Astrocyte (in vitro differentiated cells and primary cell): ENCODE data around the gene PSPH. TPM values are rescaled to one million over a fixed set of nuclear protein-coding genes. Genes with fewer than 3 reads are reported as not detected.

Experiments used
- DNase-seq: peaks from one replicate; pipeline ENCODE4 v3.0.0-alpha.2; 2010; ENCODE audit warnings: low read depth
- FAIRE-seq: peaks from 2 replicates; lab custom pipeline; 2011; peaks lifted over from hg19 to GRCh38; lab: Jason Lieb, UNC
- H2AFZ ChIP-seq: 2 replicates; pipeline ENCODE4 v1.6.0; 2012; ENCODE audit warnings: low read depth, low read length, inconsistent platforms
- H3K27ac ChIP-seq: 2 replicates; pipeline ENCODE4 v1.5.1; 2011; ENCODE audit warnings: low read depth, low read length, inconsistent platforms
- H3K27me3 ChIP-seq: 2 replicates; pipeline ENCODE4 v1.6.0; 2011; ENCODE audit warnings: low read length, inconsistent platforms; ENCODE audit not compliant: insufficient read depth
- H3K36me3 ChIP-seq: 2 replicates; pipeline ENCODE4 v1.5.1; 2011; ENCODE audit warnings: low read length, inconsistent platforms; ENCODE audit not compliant: insufficient read depth
- H3K4me1 ChIP-seq: 2 replicates; pipeline ENCODE4 v1.5.1; 2011; ENCODE audit warnings: low read length, inconsistent platforms; ENCODE audit not compliant: insufficient read depth
- H3K4me2 ChIP-seq: 2 replicates; pipeline ENCODE4 v1.6.0; 2012; ENCODE audit warnings: low read length, inconsistent platforms
- H3K4me3 ChIP-seq: 2 replicates; pipeline ENCODE4 v1.5.1; 2011; ENCODE audit warnings: low read depth, mild to moderate bottlenecking, low read length, inconsistent platforms; ENCODE audit not compliant: insufficient read depth
- H3K79me2 ChIP-seq: 2 replicates; pipeline ENCODE4 v1.6.0; 2012; ENCODE audit warnings: mild to moderate bottlenecking, low read length, inconsistent platforms; ENCODE audit not compliant: insufficient read depth
- H3K9ac ChIP-seq: 2 replicates; pipeline ENCODE4 v1.6.0; 2012; ENCODE audit warnings: mild to moderate bottlenecking, low read length, inconsistent platforms
- H3K9me3 ChIP-seq: 2 replicates; pipeline ENCODE4 v1.5.1; 2012; ENCODE audit warnings: low read depth, mild to moderate bottlenecking, low read length, inconsistent platforms; ENCODE audit not compliant: insufficient read depth
- H4K20me1 ChIP-seq: 2 replicates; pipeline ENCODE4 v1.6.0; 2012; ENCODE audit warnings: low read length, inconsistent platforms; ENCODE audit not compliant: insufficient read depth
- H3K27ac Mint-ChIP-seq: one replicate; pipeline ENCODE4 v1.8.0; 2021; ENCODE audit warnings: mild to moderate bottlenecking, mixed read lengths; ENCODE audit not compliant: unreplicated experiment
- H3K27me3 Mint-ChIP-seq: one replicate; pipeline ENCODE4 v1.8.0; 2021; ENCODE audit warnings: low read depth, mixed read lengths; ENCODE audit not compliant: unreplicated experiment
- H3K36me3 Mint-ChIP-seq: one replicate; pipeline ENCODE4 v1.8.0; 2021; ENCODE audit warnings: low read depth, mixed read lengths; ENCODE audit not compliant: unreplicated experiment
- H3K4me1 Mint-ChIP-seq: one replicate; pipeline ENCODE4 v1.8.0; 2021; ENCODE audit warnings: low read depth, mixed read lengths; ENCODE audit not compliant: unreplicated experiment
- H3K4me3 Mint-ChIP-seq: one replicate; pipeline ENCODE4 v1.8.0; 2021; ENCODE audit warnings: mild to moderate bottlenecking, moderate library complexity, mixed read lengths; ENCODE audit not compliant: unreplicated experiment
- H3K9me3 Mint-ChIP-seq: one replicate; pipeline ENCODE4 v1.8.0; 2021; ENCODE audit warnings: mild to moderate bottlenecking, mixed read lengths; ENCODE audit not compliant: unreplicated experiment
- EZH2 ChIP-seq: IDR thresholded peaks from 2 replicates; pipeline ENCODE4 v1.6.1; 2012; ENCODE audit warnings: mild to moderate bottlenecking, low read length, inconsistent platforms; ENCODE audit not compliant: insufficient read depth
- total RNA-seq: library from RNA; stranded (reverse); gene quantifications from 2 replicates; pipeline ENCODE4 v1.2.1, GENCODE V29; 2021
- TF ChIP-seq, protein P1 (sequence below): IDR thresholded peaks from 2 replicates; pipeline ENCODE4 v1.5.1; 2011; ENCODE audit warnings: low read depth, mild to moderate bottlenecking, inconsistent platforms, low read length, moderate library complexity; ENCODE audit not compliant: insufficient read depth

Gene PSPH
- total RNA-seq, 1 donor from 2014 or later, result 72.7 TPM

DNA sequence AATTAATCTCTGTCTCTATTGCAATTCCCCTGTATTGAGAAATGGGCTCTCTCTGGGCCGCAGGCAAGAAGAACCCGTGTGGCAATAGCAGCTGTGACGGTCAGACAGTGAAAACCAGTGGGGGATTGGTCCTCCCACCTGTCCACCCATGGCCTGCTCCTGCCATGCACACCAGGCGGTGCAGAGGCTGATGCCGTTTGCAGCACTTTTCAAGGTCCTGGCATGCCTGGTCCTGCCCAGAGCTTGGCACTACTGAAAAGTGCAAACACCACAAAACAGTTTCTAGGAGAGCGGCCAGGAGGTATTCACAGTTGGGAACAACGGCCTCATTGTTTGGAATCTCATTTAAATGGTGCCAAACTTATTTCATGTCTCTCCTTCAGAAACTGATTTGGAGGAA, 41.5 kb downstream of the PSPH start:
- H3K4me3 Mint-ChIP-seq, result no peak overlapping the region
- H3K9ac ChIP-seq, result no peak overlapping the region

DNA sequence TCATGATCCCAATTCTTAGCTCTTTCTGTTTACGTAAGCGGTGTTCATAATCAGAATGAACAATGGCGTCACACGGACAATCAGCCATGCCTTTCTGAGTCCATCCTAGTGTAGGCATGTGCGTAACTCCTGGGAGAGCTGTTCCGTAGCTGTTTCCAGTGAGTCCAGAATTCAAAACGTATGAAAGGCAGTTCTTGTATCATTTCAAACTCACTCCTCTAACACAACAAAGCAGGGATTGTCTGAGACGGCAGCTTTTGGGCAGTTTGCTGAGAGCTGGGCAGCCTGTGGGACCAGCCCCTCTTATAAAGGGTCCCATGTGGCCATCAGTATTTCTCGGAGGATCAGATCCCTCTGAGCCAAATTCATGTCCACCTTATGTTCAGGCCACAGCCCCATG, 43.4 kb downstream of the PSPH start:
- Histone ChIP-seq H3K4me2 (no peak overlapping the region), H4K20me1 (no peaks in the 10 kb centered on the region), H2AFZ (no peak overlapping the region), H3K4me1 (no peaks in the 10 kb centered on the region), H3K4me3 (no peak overlapping the region), H3K27ac (no peak overlapping the region), H3K79me2 (no peaks in the 10 kb centered on the region), H3K27me3 (no peaks in the 10 kb centered on the region), H3K36me3 (no peaks in the 10 kb centered on the region), H3K9me3 (no peaks in the 10 kb centered on the region), H3K9ac (no peak overlapping the region)
- H3K9me3 Mint-ChIP-seq, result no peaks in the 10 kb centered on the region
- peaks cover 8% of the 10 kb centered on the region for H3K4me1 Mint-ChIP-seq
- H3K27me3 Mint-ChIP-seq, result no peaks in the 10 kb centered on the region
- H3K27ac Mint-ChIP-seq, result no peak overlapping the region
- TF ChIP-seq, protein P1, sequence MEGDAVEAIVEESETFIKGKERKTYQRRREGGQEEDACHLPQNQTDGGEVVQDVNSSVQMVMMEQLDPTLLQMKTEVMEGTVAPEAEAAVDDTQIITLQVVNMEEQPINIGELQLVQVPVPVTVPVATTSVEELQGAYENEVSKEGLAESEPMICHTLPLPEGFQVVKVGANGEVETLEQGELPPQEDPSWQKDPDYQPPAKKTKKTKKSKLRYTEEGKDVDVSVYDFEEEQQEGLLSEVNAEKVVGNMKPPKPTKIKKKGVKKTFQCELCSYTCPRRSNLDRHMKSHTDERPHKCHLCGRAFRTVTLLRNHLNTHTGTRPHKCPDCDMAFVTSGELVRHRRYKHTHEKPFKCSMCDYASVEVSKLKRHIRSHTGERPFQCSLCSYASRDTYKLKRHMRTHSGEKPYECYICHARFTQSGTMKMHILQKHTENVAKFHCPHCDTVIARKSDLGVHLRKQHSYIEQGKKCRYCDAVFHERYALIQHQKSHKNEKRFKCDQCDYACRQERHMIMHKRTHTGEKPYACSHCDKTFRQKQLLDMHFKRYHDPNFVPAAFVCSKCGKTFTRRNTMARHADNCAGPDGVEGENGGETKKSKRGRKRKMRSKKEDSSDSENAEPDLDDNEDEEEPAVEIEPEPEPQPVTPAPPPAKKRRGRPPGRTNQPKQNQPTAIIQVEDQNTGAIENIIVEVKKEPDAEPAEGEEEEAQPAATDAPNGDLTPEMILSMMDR, result no peak
- no peak for TF ChIP-seq EZH2
- DNase-seq (no peak), FAIRE-seq (no peak)
- no peak overlapping the region for H3K4me3 Mint-ChIP-seq
- peaks cover 8% of the 10 kb centered on the region for H3K36me3 Mint-ChIP-seq

More for the DNA sequence above, 41.5 kb downstream of the PSPH start:
- no peaks in the 10 kb centered on the region for H3K9me3 Mint-ChIP-seq
- Histone ChIP-seq H4K20me1 (no peaks in the 10 kb centered on the region), H2AFZ (no peak overlapping the region), H3K79me2 (no peaks in the 10 kb centered on the region), H3K4me3 (no peak overlapping the region), H3K4me1 (no peaks in the 10 kb centered on the region), H3K27me3 (no peaks in the 10 kb centered on the region), H3K4me2 (no peak overlapping the region), H3K27ac (no peak overlapping the region), H3K36me3 (peaks cover 4% of the 10 kb centered on the region), H3K9me3 (no peaks in the 10 kb centered on the region)
- FAIRE-seq (no peak), DNase-seq (peak; percentile 28)
- TF ChIP-seq EZH2, result no peak
- TF ChIP-seq, protein P1, result no peak
- H3K27me3 Mint-ChIP-seq, result no peaks in the 10 kb centered on the region
- peaks cover 8% of the 10 kb centered on the region for H3K4me1 Mint-ChIP-seq
- no peak overlapping the region for H3K27ac Mint-ChIP-seq
- peaks cover 8% of the 10 kb centered on the region for H3K36me3 Mint-ChIP-seq

DNA sequence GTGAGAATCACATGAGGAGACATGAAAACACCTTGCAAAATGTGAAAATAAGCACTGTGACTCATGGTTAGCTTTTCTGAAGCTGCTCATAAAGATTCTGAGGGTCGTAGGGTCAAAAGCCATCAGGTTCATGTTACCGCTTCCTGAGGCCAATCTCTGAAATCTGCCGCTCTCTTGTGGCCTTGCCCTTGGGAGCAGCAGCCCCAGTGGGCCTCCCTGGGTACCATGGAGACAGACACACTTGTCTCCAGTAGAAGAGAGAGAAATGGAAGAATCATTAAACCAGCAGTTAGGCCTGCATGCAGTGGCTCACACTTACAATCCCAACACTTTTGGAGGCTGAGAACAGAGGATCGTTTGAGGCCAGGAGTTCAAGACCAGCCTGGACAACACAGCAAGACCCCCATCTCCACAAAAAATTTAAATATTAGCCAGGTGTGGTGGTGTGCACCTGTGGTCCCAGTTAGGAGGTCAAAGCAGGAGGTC, 44.0 kb downstream of the PSPH start:
- Histone ChIP-seq H3K36me3 (no peaks in the 10 kb centered on the region), H3K9me3 (no peaks in the 10 kb centered on the region), H3K4me3 (no peak overlapping the region), H3K27ac (no peak overlapping the region), H3K79me2 (no peaks in the 10 kb centered on the region), H3K4me2 (no peak overlapping the region), H3K9ac (no peak overlapping the region), H3K27me3 (no peaks in the 10 kb centered on the region), H2AFZ (no peak overlapping the region), H4K20me1 (no peaks in the 10 kb centered on the region), H3K4me1 (no peaks in the 10 kb centered on the region)
- no peak for FAIRE-seq
- DNase-seq, result no peak
- H3K4me3 Mint-ChIP-seq, result no peak overlapping the region
- no peak for TF ChIP-seq EZH2
- TF ChIP-seq, protein P1, result no peak
- H3K27me3 Mint-ChIP-seq, result no peaks in the 10 kb centered on the region
- H3K36me3 Mint-ChIP-seq, result peaks cover 8% of the 10 kb centered on the region
- H3K4me1 Mint-ChIP-seq, result peaks cover 8% of the 10 kb centered on the region
- H3K9me3 Mint-ChIP-seq, result no peaks in the 10 kb centered on the region
- no peak overlapping the region for H3K27ac Mint-ChIP-seq
